Lung microvascular endothelial cell (primary cell): ENCODE measurements around the gene PPIB. TPM values are rescaled to one million over a fixed set of nuclear protein-coding genes. Genes with fewer than 3 reads are reported as not detected.

ENCODE experiments used
- DNase-seq, 2 donors: peaks; one replicate each; pipeline versions ENCODE4 v3.0.0 to v3.0.0-alpha.2; 2010; ENCODE audit warnings: low read depth in 2 of 2
- total RNA-seq: library from RNA; depleted of rRNA; stranded (reverse); fragments of >200 nt; gene quantifications from 2 replicates; pipeline ENCODE4 v1.2.1, GENCODE V29; 2014

Gene PPIB
- total RNA-seq = 579 and 623 TPM in 2 replicates

DNA sequence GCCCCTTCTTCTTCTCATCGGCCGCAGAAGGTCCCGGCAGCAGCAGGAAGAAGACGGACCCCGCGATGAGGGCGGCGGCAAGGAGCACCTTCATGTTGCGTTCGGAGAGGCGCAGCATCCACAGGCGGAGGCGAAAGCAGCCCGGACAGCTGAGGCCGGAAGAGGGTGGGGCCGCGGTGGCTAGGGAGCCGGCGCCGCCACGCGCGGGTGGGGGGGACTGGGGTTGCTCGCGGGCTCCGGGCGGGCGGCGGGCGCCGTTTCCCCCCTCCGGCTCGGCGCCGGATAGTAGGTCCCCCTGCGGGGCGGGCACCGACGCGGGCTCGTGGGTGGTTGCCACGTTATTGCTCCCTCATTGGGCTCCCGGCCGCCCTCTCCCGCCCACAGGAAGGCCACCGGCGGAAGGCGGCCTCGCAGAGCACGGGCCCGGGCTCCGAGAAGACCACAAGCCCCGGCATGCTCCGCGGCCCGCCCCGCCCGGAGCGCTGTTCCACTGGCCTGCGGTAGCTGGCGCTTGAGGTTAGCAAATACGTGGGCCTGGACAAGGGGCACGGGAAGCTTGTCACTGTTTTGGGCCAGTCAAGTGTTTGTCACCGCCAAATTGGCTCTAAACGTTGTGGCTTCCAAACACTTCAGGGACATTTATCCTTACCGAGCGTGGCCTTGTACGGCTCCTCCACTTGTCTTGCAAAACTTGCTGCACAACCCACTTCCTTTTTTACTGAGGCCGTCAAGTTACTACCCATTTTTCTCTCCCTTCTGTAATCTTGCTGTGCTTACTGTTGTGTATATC lies at the start of gene PPIB:
Gene PPIB (minus strand): TSS at position 154 of the 790 bp plus-strand sequence. CDS start 36 bp downstream, at position 118.
- DNase-seq = peak; percentile 98 to 99

DNA sequence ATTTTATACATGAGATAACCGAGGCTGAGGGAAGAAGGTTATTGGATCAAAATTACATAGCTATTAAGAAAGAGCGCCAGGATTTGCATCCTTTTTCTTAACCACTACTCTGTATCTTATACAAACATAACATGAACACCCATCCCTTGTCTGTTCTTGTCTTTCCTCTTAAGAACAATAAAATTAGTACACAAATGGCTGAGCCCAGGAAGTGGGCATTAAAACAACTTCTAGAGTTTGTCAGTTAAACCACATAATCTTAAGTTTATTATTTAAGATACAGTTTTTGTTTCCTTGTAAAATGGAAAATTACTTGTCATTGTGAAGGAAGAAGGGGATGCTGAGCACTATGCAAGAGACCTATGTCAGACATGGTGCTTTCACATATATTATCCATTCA lies 48.9 kb upstream of the PPIB start:
- no peak for DNase-seq

DNA sequence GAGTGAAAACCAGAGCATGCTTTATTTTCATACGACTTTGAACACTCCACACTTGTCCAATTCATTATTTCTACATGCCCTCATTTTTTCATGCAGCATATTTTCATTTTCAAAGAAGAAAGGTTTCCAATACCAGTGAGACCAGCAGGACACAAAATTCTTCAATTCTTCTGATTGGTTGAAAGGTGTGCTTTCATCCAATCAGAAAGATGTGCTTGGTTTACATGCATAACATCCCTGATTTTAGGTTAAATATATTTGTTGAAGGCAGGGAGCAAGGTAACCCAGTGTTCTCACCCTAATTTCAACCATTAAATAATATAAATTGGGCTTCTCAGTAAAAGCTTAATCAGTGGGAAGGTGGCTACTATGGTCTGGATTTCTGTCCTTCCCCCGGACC lies 47.5 kb upstream of the PPIB start:
- DNase-seq = no peak

DNA sequence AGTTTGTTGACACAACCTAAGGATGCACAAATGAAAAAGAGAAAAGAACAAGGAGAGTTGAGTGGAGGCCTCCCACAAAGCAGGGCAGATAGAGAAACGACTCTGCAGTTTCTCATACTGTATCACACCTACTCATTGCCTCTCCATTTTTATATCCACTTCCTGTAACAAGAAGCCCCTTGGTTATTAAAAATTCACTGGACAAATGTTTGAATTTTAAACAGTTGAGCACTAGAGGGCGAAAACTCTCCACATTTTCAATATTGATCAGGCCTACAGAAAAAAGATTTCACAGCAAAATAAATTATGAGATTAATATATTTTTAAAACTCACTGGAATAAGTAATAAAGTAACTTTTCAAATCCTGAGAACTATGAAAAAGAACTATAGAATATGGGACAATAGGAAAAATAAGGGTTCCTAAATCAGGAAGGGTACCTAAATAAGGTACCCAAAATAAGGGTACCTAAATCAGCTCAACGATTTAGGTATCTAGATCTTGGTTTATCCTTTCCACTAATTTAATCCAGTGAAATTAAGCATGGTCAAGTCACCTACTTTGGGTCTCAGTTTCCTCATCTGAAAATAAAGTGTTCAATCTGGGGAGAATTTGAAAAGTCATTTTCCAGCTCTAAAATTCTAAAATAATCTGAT lies 47.0 kb upstream of the PPIB start:
- peak; percentile 58 to 64 for DNase-seq

DNA sequence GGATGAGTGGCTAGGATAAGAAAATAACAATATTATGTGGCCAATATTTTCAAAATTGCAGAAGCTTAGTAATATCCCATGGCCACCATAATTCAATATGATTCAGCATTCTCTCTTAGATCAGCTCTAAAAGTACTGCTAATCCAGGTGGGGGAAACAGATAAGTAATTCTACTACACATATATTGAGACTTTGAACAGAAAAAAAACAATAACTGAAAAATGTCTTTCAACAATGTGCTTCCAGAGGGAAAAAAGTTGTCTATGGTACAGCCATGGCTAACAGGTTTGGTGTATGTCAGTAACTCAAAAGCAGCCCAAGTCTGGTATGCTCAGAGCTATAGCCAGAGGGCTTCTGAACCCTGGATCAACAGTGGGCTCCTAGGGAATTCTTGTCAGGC lies 42.4 kb upstream of the PPIB start:
- DNase-seq = no peak

DNA sequence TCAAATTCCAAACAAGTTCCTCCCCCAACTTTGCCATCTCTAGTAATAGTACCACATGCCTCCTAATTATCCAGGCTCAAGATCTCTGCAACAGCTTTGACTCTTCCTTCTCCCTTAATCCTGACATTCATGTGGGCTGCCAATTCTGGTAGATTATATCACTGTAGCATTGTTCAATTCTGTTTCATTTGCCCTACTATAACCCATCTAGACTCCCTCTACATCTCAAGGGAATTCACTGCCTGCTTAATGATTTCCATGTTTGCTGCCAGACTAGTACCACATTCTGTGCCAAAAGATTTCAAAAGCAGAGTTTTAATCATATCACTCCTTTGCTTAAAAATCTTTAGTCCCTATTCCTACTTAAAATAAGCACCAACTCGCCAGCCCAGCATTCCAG lies 34.6 kb upstream of the PPIB start:
- DNase-seq = no peak

DNA sequence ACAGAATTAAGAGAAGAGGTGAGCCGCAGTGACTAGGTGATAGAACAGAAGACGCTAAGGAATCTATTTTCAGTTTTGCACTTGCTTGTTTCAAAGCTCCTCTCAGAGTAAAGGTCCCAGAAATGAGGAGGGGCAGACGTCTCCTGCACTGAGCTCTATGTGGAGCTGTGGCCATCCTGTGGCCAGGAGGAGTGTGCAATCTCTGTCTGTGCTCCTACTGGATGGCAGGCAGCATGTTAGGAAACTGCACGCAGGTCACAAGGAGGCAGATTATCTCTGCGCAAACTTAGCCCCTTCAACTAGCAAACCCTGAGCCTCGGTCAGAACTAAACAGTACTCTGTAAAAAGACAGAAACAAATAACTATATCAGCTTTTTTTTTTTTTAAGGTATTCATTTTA lies 31.1 kb upstream of the PPIB start:
- no peak for DNase-seq

DNA sequence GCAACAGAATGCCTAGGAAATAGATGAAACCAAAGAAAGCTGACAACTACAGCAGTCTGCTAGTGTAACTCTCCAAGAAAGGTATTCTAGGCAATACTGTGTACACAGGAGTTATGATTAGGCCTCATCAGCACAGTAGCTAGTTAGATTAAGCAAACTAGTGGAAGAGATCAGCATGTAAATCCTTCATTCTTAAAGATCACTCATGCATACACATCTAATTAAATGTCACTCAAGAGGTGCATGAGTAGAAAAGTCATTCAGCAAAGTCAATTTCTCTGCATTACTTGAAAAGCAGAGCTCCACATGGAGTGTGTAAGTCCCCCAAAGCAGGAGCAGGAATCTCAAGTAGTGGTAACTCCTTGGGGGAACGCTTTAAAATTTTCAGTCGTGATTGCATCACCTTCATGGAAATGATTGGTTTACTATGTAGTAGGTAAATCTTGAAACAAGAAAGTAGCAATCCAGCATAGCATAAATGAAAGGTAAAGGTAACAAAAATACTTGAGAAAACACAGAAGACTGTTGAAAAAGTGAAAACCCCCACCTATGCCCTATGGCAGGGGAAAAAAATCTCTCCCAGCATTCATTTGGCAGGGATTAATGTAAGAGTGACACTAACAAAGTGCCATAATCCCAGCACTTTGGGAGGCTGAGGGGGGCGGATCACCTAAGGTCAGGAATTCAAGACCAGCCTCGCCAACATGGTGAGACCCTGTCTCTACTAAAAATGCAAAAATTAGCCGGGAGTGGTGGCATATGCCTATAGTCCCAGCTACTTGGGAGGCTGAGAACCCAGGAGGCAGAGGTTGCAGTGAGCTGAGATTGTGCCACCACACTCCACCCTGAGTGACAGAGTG lies 29.4 kb upstream of the PPIB start:
- no peak for DNase-seq

DNA sequence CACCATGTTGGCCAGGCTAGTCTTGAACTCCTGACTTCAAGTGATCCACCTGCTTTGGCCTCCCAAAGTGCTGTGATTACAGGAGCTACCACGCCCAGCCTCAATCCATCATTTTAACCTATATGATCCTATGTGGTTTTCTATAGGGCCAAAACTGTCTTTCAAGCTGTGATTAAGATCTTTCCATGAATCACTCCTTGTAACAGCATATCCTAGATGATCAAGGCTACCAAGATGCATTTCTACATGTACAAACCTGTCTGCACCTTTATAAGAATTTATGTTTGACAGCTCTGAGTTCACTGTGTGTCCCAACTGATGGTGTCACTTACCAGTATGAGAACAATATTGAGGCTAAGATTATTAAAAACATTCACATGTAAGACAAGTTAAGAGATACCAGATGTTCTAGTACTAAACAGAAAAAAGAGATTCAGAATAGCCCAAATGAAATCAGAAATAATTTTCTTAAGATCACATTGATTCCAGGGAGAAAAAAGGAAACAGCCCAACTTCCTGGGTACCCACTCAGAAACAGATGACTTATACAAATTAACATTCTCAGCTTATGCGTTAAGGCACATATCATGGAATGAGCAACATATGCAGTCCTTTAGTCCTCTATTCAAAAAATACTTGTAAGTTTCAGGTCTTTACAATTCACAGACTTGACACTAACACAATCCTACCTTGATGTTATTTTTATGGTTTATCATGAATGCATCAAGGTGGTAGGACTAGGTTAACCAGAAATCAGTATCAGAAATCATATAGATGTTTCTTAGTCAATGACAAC lies 24.8 kb upstream of the PPIB start:
- no peak for DNase-seq

DNA sequence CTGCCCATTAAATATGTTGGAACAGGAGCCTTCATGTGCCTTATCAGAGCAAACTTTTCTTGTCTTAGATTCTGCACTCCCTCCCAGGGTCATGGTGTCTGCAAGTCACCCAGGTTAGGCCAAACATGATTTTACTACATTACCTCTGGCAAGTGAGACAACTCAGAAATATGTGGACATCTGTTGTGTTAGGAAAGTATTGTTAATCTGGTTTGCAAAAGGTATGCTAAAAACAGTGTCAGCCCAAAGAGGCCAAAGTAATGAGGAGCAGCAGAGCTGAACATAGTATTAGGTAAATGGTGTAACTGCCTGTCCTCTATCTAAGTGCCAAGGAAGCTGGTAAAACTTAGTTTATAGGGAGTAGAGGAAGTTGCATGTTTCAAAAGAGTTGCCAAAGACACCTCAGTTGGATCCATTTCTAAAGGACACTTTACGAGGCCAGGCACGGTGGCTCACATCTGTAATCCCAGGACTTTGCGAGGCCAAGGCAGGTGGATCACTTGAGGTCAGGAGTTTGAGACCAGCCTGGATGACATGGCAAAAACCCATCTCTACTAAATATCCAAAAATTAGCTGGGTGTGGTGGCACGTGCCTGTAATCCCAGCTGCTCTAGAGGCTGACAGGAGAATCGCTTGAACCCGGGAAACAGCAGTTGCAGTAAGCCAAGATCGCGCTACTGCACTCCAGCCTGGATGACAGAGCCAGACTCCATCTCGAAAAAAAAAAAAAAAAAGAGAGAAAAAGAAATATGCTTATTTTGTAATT lies 22.5 kb upstream of the PPIB start:
- DNase-seq = no peak

DNA sequence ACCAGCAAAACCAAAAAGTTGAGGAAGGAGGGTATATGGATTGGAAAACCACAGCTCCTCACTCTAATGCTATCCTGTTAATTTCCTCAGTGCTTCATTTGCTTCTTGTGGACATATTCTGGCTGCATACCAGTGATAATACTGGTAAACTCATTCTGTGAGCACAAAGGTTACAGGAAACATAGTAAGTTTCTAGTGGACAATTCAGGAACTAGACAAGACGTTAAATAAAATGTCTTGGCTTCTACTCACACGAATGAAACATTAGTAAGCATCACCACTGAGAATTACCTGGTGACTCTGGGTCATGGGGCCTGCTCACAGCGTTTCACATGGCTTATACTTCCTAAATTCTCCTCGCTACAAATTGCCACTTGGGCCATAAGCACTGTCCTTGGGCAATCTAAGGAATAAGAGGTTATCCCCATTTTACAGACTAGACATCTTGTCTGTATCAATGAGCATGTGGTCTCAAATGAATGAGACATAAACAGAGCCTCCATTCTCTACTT lies 20.1 kb upstream of the PPIB start:
- peak in 1 of 2 donors; percentile 24 for DNase-seq

DNA sequence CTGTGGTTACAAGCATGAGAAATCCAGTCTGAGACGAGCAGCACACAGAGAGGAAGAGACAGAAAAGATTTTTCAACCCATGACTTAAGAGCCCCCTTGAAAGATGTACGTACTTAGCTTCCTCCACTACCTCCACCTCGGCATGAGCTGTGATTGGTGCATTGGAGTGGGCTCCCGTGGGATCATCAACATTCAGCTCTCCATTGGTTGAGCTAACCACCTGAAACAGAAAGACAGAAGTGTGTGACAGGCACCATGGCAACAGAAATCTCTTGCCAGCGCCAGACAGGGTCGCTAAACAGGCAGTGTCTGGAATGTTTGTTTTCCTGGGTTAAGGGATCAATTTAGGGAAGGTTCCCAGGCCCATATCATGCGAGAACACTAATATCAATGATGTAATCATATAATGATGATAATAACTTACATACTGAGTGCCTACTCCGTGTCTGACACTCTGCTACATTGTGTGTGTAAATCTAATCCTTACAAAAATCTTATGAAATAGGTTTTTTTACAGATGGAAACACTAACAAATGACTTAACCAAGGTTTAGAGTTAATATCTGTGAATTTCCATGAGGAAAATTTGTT lies 17.5 kb upstream of the PPIB start:
- peak in 1 of 2 donors; percentile 61 for DNase-seq

DNA sequence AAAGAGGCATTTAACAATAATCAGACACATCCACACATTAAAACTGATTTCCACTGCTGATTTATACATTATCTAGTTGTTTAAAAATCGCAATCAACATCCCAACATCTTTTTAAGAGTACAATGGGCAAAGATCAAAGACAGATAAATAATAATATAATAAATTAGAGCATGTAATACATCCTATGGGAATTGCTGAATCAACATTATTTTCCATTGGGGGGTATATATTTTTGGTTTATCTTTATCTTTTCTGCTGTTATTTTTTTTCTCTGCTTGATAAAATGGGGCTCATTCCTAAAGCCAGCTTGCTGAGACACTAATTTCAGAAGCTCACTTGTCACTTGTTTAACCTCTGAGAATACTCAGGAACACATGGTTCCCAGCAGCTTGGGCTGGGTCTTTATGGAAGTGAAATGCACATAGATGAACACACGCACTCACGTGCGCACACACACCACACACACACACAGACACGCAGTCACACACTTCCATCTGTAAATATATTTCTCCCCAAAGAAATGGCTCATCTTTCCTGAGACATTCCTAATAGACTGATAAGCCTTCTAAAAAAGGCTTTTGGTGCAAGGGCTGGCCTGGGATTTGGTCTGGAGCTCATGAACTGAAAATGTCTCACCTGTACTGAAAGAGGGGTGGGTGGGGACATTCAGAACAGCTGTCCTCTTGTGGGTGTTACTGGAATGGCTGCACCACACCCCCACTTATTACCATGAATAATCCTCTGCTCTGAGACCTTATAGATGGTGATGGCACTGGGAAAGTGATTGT lies 3.5 kb upstream of the PPIB start:
- DNase-seq = no peak

DNA sequence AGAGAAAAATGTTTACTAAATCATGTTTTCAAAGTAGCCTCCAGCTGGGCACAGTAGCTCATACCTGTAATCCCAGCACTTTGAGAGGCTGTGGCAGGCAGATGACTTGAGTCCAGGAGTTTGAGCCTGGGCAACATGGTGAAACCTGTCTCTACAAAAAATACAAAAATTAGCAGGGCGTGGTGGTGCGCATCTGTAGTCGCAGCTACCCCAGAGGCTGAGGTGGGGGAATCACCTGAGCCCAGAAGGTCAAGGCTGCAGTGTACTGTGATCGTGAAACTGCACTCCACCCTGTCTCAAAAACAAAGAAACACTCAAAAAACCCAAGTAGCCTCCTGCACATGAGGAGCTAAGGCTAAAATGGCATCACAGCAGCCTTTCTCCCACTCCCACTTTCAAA lies 1.6 kb upstream of the PPIB start:
- no peak for DNase-seq

DNA sequence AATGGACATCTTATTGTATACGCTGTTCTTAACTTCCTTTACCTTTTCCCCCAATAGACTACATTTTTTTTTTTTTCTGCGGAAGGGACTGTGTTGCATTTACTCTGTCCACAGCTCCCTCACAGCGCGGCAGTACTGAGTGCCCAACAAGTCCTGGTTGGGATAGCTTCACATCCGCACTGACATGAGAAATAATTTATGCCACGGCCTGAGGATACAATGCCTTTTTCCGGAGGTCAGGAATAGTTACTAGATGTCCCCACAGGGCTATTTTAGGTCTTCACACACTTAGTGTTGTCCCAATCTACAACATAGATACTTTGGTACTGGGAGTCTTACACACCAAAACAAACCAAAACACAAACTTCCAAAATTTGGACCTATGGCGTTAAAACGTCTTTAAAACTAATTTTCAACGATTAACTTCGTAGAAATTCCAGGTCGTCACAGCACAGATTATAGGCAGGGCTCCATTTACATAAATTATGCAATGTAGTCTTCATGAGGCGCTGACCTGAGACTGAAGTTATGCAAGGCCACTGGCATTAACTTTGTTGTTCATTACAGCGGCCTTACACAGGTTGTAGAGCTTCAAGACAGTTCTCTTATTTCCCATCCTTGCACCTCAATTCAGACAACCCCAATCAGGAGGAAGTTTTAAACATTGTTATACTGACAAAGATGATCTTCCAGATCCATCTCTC lies 989 bp upstream of the PPIB start:
- peak; percentile 65 to 86 for DNase-seq

DNA sequence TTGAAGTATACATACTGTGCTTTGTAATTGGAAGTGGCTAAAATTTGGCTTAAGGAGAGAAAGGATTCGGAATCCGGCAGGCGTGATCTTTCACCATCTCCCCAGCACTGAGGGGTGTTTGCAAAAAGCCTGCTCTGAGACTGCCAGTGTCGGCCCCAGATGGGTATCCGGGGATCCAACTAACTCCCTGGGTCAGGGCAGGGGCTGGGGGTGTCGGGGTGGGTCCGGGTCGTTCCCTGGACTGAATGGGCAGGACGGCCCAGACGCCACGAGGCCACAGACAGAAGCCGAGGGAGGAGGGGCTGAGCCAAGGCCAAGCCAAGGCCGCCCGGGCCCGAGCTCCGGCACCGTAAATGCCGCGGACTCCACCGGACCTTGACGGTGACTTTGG lies 349 bp downstream of the PPIB start:
- DNase-seq = no peak

DNA sequence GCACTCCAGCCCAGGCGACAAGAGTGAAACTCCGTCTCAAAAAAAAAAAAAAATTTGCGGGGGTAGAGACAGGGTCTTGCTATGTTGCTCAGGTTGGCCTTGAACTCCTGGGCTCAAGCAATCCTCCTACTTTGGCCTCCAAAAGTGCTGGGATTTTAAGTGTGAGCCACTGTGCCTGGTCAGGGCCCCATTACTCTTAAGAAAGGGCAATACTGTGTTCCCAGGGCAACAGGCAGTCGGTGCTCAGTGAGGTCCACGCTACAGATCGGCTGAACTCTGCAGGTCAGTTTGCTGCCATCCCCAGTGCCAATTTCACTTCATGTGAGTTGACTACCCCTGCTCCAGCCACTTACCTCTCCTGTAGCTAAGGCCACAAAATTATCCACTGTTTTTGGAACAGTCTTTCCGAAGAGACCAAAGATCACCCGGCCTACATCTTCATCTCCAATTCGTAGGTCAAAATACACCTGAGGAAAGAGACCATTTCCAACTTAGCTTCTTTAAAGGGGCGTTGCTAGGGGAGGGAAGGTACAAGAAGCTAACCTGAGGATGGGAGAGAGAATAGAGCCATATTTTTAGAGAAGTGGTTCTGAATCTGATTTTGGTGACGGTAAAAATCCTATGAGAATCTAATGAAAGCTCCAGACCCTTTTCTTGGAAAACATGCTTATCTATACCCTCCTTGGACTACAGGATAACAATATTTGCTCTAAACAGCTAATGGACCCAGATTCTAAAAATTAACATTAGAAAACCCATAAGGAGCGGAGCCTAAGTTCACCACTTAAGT lies 939 bp downstream of the PPIB start:
- DNase-seq = peak; percentile 17 to 20
